H1 (cell line): Measurements from ENCODE around the gene DOCK1. TPM values are rescaled to one million over a fixed set of nuclear protein-coding genes. Genes with fewer than 3 reads are reported as not detected.

Experiments
- CTCF ChIA-PET: fragments of 300-600 bp; sonication (Branson Sonifier 250); formaldehyde crosslinking; loops from one replicate; lab custom pipeline; 2021; ENCODE audit not compliant: partially characterized antibody; lab: Charles Lee
- POLR2A ChIA-PET: fragments of 300-600 bp; sonication (Branson Sonifier 250); formaldehyde crosslinking; loops from one replicate; lab custom pipeline; 2021; ENCODE audit warnings: inconsistent platforms; ENCODE audit not compliant: partially characterized antibody; lab: Charles Lee
- DNase-seq, 2 experiments: peaks; one replicate each; pipeline versions ENCODE4 v3.0.0 to v3.0.0-alpha.2; 2010 to 2022; ENCODE audit warnings: low spot score in 2 of 2, low read depth in 1 of 2, mixed read lengths in 1 of 2
- FAIRE-seq: peaks from 2 replicates; lab custom pipeline; 2011; peaks lifted over from hg19 to GRCh38; lab: Jason Lieb, UNC
- H2AFZ ChIP-seq: 2 replicates; pipeline ENCODE4 v1.8.1; 2012; ENCODE audit warnings: low read length, inconsistent platforms
- H2AK5ac ChIP-seq: 2 replicates; pipeline ENCODE4 v1.6.1; 2013; ENCODE audit warnings: low read depth, low read length
- H2BK120ac ChIP-seq: replicated peaks from 2 replicates; pipeline ENCODE3; 2013; ENCODE audit warnings: low read depth, low read length, inconsistent platforms
- H2BK12ac ChIP-seq: 2 replicates; pipeline ENCODE4 v1.6.1; 2013; ENCODE audit warnings: low read depth, low read length
- H2BK15ac ChIP-seq: 2 replicates; pipeline ENCODE4 v1.6.1; 2013; ENCODE audit warnings: low read length
- H2BK20ac ChIP-seq: 2 replicates; pipeline ENCODE4 v1.6.1; 2013; ENCODE audit warnings: low read length
- H2BK5ac ChIP-seq: 2 replicates; pipeline ENCODE4 v1.6.1; 2013; ENCODE audit warnings: low read depth, low read length
- H3K14ac ChIP-seq: 2 replicates; pipeline ENCODE4 v1.6.1; 2013; ENCODE audit warnings: inconsistent platforms; ENCODE audit not compliant: insufficient read length
- H3K18ac ChIP-seq: 2 replicates; pipeline ENCODE4 v1.6.1; 2013; ENCODE audit warnings: low read length; ENCODE audit errors: extremely low read depth
- H3K23ac ChIP-seq: 2 replicates; pipeline ENCODE4 v1.6.1; 2013; ENCODE audit warnings: inconsistent platforms; ENCODE audit not compliant: insufficient read length
- H3K23me2 ChIP-seq: 2 replicates; pipeline ENCODE4 v1.6.1; 2013; ENCODE audit warnings: low read depth, low read length
- H3K27ac ChIP-seq: 2 replicates; pipeline ENCODE4 v1.6.1; 2011; ENCODE audit warnings: low read depth, low read length, inconsistent platforms
- H3K27me3 ChIP-seq, 4 experiments: replicated peaks in 1 of 4; 1 replicate in 1 of 4; 2 replicates in 3 of 4; pipeline versions ENCODE4 v1.6.1 to v1.8.1; 2011 to 2013; ENCODE audit warnings: low read length in 3 of 4, mild to moderate bottlenecking in 3 of 4, inconsistent platforms in 2 of 4, mixed read lengths in 2 of 4, moderate library complexity in 1 of 4; ENCODE audit not compliant: control insufficient read depth in 3 of 4, insufficient read depth in 3 of 4; ENCODE audit errors: extremely low read depth in 1 of 4
- H3K36me3 ChIP-seq, 4 experiments: 2 replicates each; pipeline versions ENCODE4 v1.6.1 to v1.8.1; 2011 to 2013; ENCODE audit warnings: mild to moderate bottlenecking in 4 of 4, low read length in 3 of 4, moderate library complexity in 2 of 4, control low read depth in 1 of 4, inconsistent platforms in 1 of 4; ENCODE audit not compliant: insufficient read depth in 4 of 4, control insufficient read depth in 2 of 4
- H3K4ac ChIP-seq: replicated peaks from 2 replicates; pipeline ENCODE3; 2013; ENCODE audit warnings: low read length, low read depth, mixed read lengths, inconsistent platforms; ENCODE audit not compliant: insufficient read length
- H3K4me1 ChIP-seq, 4 experiments: replicated peaks in 1 of 4; 1 replicate in 1 of 4; 2 replicates in 3 of 4; pipeline versions ENCODE4 v1.6.1 to v1.8.1; 2011 to 2013; ENCODE audit warnings: low read length in 3 of 4, inconsistent platforms in 2 of 4, mixed read lengths in 1 of 4; ENCODE audit not compliant: insufficient read depth in 4 of 4, control insufficient read depth in 3 of 4
- H3K4me2 ChIP-seq, 2 experiments: 2 replicates each; pipeline versions ENCODE4 v1.6.1 to v1.8.1; 2011 to 2013; ENCODE audit warnings: low read depth in 2 of 2, low read length in 2 of 2, control low read depth in 1 of 2, inconsistent platforms in 1 of 2, mild to moderate bottlenecking in 1 of 2; ENCODE audit not compliant: insufficient read depth in 1 of 2
- H3K4me3 ChIP-seq, 4 experiments: fragments of 200-600, 300-600 bp in 1 of 4; sonication (generic), shearing (Covaris generic), sonication (Bioruptor Twin) in 1 of 4; 2 replicates each; pipeline versions ENCODE4 v1.5.1 to v1.8.1; 2011 to 2016; ENCODE audit warnings: low read length in 4 of 4, low read depth in 3 of 4, control low read depth in 2 of 4, inconsistent platforms in 2 of 4, mild to moderate bottlenecking in 2 of 4, mixed read lengths in 1 of 4, moderate library complexity in 1 of 4; ENCODE audit not compliant: insufficient read depth in 2 of 4; ENCODE audit errors: extremely low read depth in 1 of 4
- H3K56ac ChIP-seq: replicated peaks from 2 replicates; pipeline ENCODE3; 2013; ENCODE audit warnings: low read depth, mild to moderate bottlenecking, mixed read lengths, low read length, inconsistent platforms; ENCODE audit not compliant: insufficient read length
- H3K79me1 ChIP-seq: 2 replicates; pipeline ENCODE4 v1.6.1; 2013; ENCODE audit warnings: low read depth, low read length, control low read depth
- H3K79me2 ChIP-seq, 2 experiments: 2 replicates each; pipeline versions ENCODE4 v1.6.1 to v1.8.1; 2012 to 2013; ENCODE audit warnings: low read length in 2 of 2, mild to moderate bottlenecking in 2 of 2, inconsistent platforms in 1 of 2; ENCODE audit not compliant: insufficient read depth in 2 of 2, control insufficient read depth in 1 of 2
- H3K9ac ChIP-seq, 4 experiments: replicated peaks in 1 of 4; 1 replicate in 1 of 4; 2 replicates in 3 of 4; pipeline versions ENCODE4 v1.6.1 to v1.8.1; 2011 to 2013; ENCODE audit warnings: low read depth in 3 of 4, low read length in 3 of 4, control low read depth in 2 of 4, mild to moderate bottlenecking in 2 of 4, moderate library complexity in 2 of 4, inconsistent platforms in 1 of 4; ENCODE audit errors: extremely low read depth in 1 of 4
- H3K9me3 ChIP-seq, 2 experiments: 2 replicates each; pipeline versions ENCODE4 v1.6.1 to v1.8.1; 2012 to 2013; ENCODE audit warnings: mild to moderate bottlenecking in 2 of 2, moderate library complexity in 2 of 2, control low read depth in 1 of 2, inconsistent platforms in 1 of 2, low read depth in 1 of 2, low read length in 1 of 2, mixed read lengths in 1 of 2; ENCODE audit not compliant: insufficient read depth in 2 of 2
- H4K20me1 ChIP-seq, 2 experiments: replicated peaks in 1 of 2; 2 replicates each; pipeline versions ENCODE3 to v1.8.1; 2011 to 2013; ENCODE audit warnings: inconsistent platforms in 2 of 2, low read length in 2 of 2, mild to moderate bottlenecking in 1 of 2; ENCODE audit not compliant: insufficient read depth in 2 of 2, control insufficient read depth in 1 of 2
- H4K5ac ChIP-seq: 2 replicates; pipeline ENCODE4 v1.6.1; 2013; ENCODE audit warnings: low read length, low read depth, mixed read lengths, inconsistent platforms; ENCODE audit not compliant: insufficient read length
- H4K8ac ChIP-seq: 2 replicates; pipeline ENCODE4 v1.8.0; 2013; ENCODE audit warnings: mild to moderate bottlenecking, moderate library complexity, low read length, inconsistent platforms; ENCODE audit not compliant: insufficient read depth; ENCODE audit errors: extremely low read depth
- H4K91ac ChIP-seq: replicated peaks from 2 replicates; pipeline ENCODE3; 2013; ENCODE audit warnings: low read length, mixed read lengths, inconsistent platforms; ENCODE audit not compliant: insufficient read length
- JUN ChIP-seq: IDR thresholded peaks from 2 replicates; pipeline ENCODE4 v1.6.1; 2011; ENCODE audit warnings: low read depth, mild to moderate bottlenecking, improper control_type of control experiment, low read length
- POLR2AphosphoS5 ChIP-seq: IDR thresholded peaks from 2 replicates; pipeline ENCODE4 v1.6.1; 2011; ENCODE audit warnings: low read depth, low read length
- ZNF274 ChIP-seq: IDR thresholded peaks from 2 replicates; pipeline ENCODE4 v1.7.0; 2012; ENCODE audit warnings: low read length, borderline replicate concordance; ENCODE audit errors: extremely low read depth
- WGBS, 2 experiments: shearing (Covaris generic) in 1 of 2; methylation state at CpG; one replicate each; pipeline versions ENCODE4 v1.1.6 to v1.1.7; 2013 to 2015; ENCODE audit warnings: low lambda C conversion rate in 2 of 2, mixed read lengths in 2 of 2, inconsistent platforms in 1 of 2, low coverage in 1 of 2, missing lambda C conversion rate in 1 of 2; ENCODE audit not compliant: insufficient replicate concordance in 2 of 2, insufficient coverage in 1 of 2, insufficient read length in 1 of 2; ENCODE audit errors: extremely low coverage in 1 of 2, missing lambda C conversion rate in 1 of 2; 5-methylcytosine and 5-hydroxymethylcytosine counted together
- polyA plus RNA-seq, 7 experiments: library from polyadenylated mRNA; depleted of rRNA in 3 of 7; stranded (reverse) in 5 of 7; unstranded in 2 of 7; fragments of >200 nt in 5 of 7; fragments of 200-250 nt in 2 of 7; gene quantifications; 1 replicate in 5 of 7; 2 replicates in 1 of 7; 4 replicates in 1 of 7; pipeline versions ENCODE4 v1.2.1 to v1.2.3, GENCODE V29; 2011 to 2013; ENCODE audit warnings: missing spikeins in 2 of 7, mixed read lengths in 2 of 7
- total RNA-seq: library from RNA; stranded (reverse); fragmentation: NEBNext Ultra II Directional; extraction: Animal tissue kit (Norgen Biotek cat#: 25700); gene quantifications from 2 replicates; pipeline ENCODE4 v1.2.1, GENCODE V29; 2021

Gene DOCK1
- total and polyA plus RNA-seq, 2 of the 8 experiments (the other 6 are each of a cell fraction or from before 2014, with no cell fraction given) = 11.6 to 53.0 TPM

GRCh38 chr10:127279334-127279774 lies 374.1 kb downstream of the DOCK1 start:
- Histone ChIP-seq H2AK5ac (no peak overlapping the region), H3K4ac (no peak overlapping the region), H3K18ac (no peak overlapping the region), H3K4me2 (no peak overlapping the region), H3K9ac (no peak overlapping the region), H2BK20ac (no peak overlapping the region), H3K4me1 (no peaks in the 10 kb centered on the region), H3K79me1 (no peaks in the 10 kb centered on the region; the same call in 1 of the 2 replicates), H2BK5ac (no peak overlapping the region), H3K27ac (no peak overlapping the region), H3K79me2 (no peaks in the 10 kb centered on the region), H2BK12ac (no peak overlapping the region), H3K14ac (no peak overlapping the region), H3K56ac (no peak overlapping the region), H2BK15ac (no peak overlapping the region), H4K8ac (no peak overlapping the region), H2AFZ (no peak overlapping the region), H4K91ac (no peak overlapping the region), H3K23me2 (no peaks in the 10 kb centered on the region), H3K4me3 (no peak overlapping the region), H4K5ac (no peak overlapping the region), H3K9me3 (peaks cover 10% of the 10 kb centered on the region in 2 experiments), H3K36me3 (peaks cover 0 to 5% (median 0%) of the 10 kb centered on the region in 4 experiments; a peak in 4 of 8 replicates), H4K20me1 (no peaks in the 10 kb centered on the region), H3K27me3 (no peaks in the 10 kb centered on the region), H2BK120ac (no peak overlapping the region), H3K23ac (no peak overlapping the region)
- FAIRE-seq = no peak
- ChIA-PET POLR2A (no interaction called here), CTCF (interaction anchor here (1.6 kb wide), 1 partner anchor 17 kb away, joined by 3 read pairs; no protein-coding TSS in a partner anchor)
- no peak for TF ChIP-seq JUN
- TF ChIP-seq ZNF274 = no peak
- TF ChIP-seq POLR2AphosphoS5 = no peak
- no peak for DNase-seq
- 93% methylated on average over 5 of the region's 5 CpGs; no CpG with 5 or more reads in 1 of the 2 experiments for WGBS, 2 experiments
